Spleen (tissue), 11 donors: ENCODE data around the gene AP5Z1. TPM values are rescaled to one million over a fixed set of nuclear protein-coding genes. Genes with fewer than 3 reads are reported as not detected.
"Not testable (repeated sequence)": the region's sequence is repeated elsewhere in the genome, so short reads cannot be mapped to it uniquely, and the experiment has no call there.

Source experiments
- DNase-seq: peaks from one replicate; pipeline ENCODE4 v3.0.0-alpha.2; 2020
- H3K27ac ChIP-seq, 8 donors: fragments of 200-600 bp; sonication (generic) in 7 of 8; 1 replicate in 4 of 8; 2 replicates in 4 of 8; pipeline versions ENCODE4 v1.5.0 to v1.8.0; 2016 to 2021; ENCODE audit warnings: inconsistent platforms in 4 of 8, mild to moderate bottlenecking in 4 of 8, moderate library complexity in 1 of 8
- H3K27me3 ChIP-seq, 7 donors: fragments of 200-600 bp; sonication (generic) in 6 of 7; replicated peaks in 1 of 7; 1 replicate in 4 of 7; 2 replicates in 3 of 7; pipeline versions ENCODE4 v1.5.0 to v1.8.0; 2016 to 2021; ENCODE audit warnings: inconsistent platforms in 3 of 7, mild to moderate bottlenecking in 1 of 7
- H3K36me3 ChIP-seq, 6 donors: fragments of 200-600 bp; sonication (generic) in 5 of 6; 1 replicate in 4 of 6; 2 replicates in 2 of 6; pipeline versions ENCODE4 v1.5.0 to v1.8.0; 2016 to 2021; ENCODE audit warnings: inconsistent platforms in 2 of 6
- H3K4me1 ChIP-seq, 6 donors: fragments of 200-600 bp; sonication (generic) in 5 of 6; 1 replicate in 3 of 6; 2 replicates in 3 of 6; pipeline versions ENCODE4 v1.5.0 to v1.8.0; 2016 to 2021; ENCODE audit warnings: inconsistent platforms in 3 of 6
- H3K4me3 ChIP-seq, 8 donors: fragments of 200-600 bp; sonication (generic) in 7 of 8; 1 replicate in 4 of 8; 2 replicates in 4 of 8; pipeline versions ENCODE4 v1.5.0 to v1.8.0; 2016 to 2021; ENCODE audit warnings: inconsistent platforms in 4 of 8, mild to moderate bottlenecking in 4 of 8, moderate library complexity in 2 of 8
- H3K9me3 ChIP-seq, 8 donors: fragments of 200-600 bp; sonication (generic) in 7 of 8; 1 replicate in 4 of 8; 2 replicates in 4 of 8; pipeline versions ENCODE4 v1.5.0 to v1.8.0; 2016 to 2021; ENCODE audit warnings: inconsistent platforms in 4 of 8
- CTCF ChIP-seq, 11 experiments: fragments of 200-600 bp in 7 of 11; fragments of 450-650 bp in 4 of 11; sonication (generic) in 4 of 11; IDR thresholded peaks in 8 of 11; conservative IDR thresholded peaks in 3 of 11; 1 replicate in 7 of 11; 2 replicates in 4 of 11; pipeline versions ENCODE4 v1.4.0 to v1.8.0; 2016 to 2021; ENCODE audit warnings: antibody characterized with exemption in 11 of 11, inconsistent platforms in 4 of 11, mild to moderate bottlenecking in 1 of 11
- POLR2A ChIP-seq, 3 donors: fragments of 450-650 bp; IDR thresholded peaks; one replicate each; pipeline ENCODE4 v1.5.1; 2017; ENCODE audit warnings: antibody characterized with exemption in 3 of 3, mild to moderate bottlenecking in 1 of 3
- POLR2AphosphoS5 ChIP-seq, 3 donors: sonication (generic); formaldehyde crosslinking; IDR thresholded peaks; one replicate each; pipeline ENCODE4 v1.5.1; 2017; ENCODE audit warnings: antibody characterized with exemption in 3 of 3
- WGBS, 5 donors: extraction: QIAGEN DNeasy Blood & Tissue Kit in 3 of 5; methylation state at CpG; one replicate each; pipeline versions ENCODE4 v1.1.5 to v1.1.7; 2013 to 2018; 5-methylcytosine and 5-hydroxymethylcytosine counted together
- intact Hi-C: fragments of 100-400 bp; cut with DNase I; formaldehyde crosslinking; loops from one replicate; pipeline ENCODE4 v1.15.0; 2023; ENCODE audit warnings: low total_unique reads
- polyA plus RNA-seq, 3 donors: library from polyadenylated mRNA; stranded (reverse); fragments of 200-250 nt; gene quantifications; one replicate each; pipeline ENCODE4 v1.2.1, GENCODE V29; 2013
- total RNA-seq, 7 donors: library from RNA; depleted of rRNA in 3 of 7; stranded (reverse); fragments of >200 nt in 3 of 7; fragmentation: NEBNext Ultra II Directional in 4 of 7; extraction: Animal tissue kit (Norgen Biotek cat#: 25700) in 4 of 7; gene quantifications; one replicate each; pipeline versions ENCODE4 v1.1.0 to v1.2.1, GENCODE V29; 2016 to 2021
- donor health status: healthy with polysubstance abuse.
- donor health status: DM: no; HTN: no; CAD: no; lungs with moderate emphysema.
- donor health status: DM: no; HTN: no; CAD: no.
- donor health status: Bipolar disorder and iron deficiency.
- donor health status: healthy.
- donor health status: DM: no; HTN: no; CAD: no.
- donor health status: DM: yes; HTN: yes; CAD: no.

The AP5Z1 gene
- total and polyA plus RNA-seq, 10 donors, result 39.3 to 156 (median 64.7) TPM

- TF ChIP-seq POLR2A (IDR thresholded peaks at IDR 0.05) (no peak), CTCF (IDR thresholded peaks at IDR 0.05 in 8 of 11, conservative IDR thresholded peaks at IDR 0.05 in 3 of 11) (no peak), POLR2AphosphoS5 (IDR thresholded peaks at IDR 0.05) (no peak)
- Histone ChIP-seq H3K4me3 (no peak overlapping the region), H3K27me3 (peaks cover 0 to 2% (median 0%) of the 10 kb centered on the region in 7 donors), H3K36me3 (no peaks in the 10 kb centered on the region), H3K4me1 (peaks cover 0 to 11% (median 5%) of the 10 kb centered on the region in 6 donors), H3K9me3 (no peaks in the 10 kb centered on the region), H3K27ac (no peak overlapping the region)
- 67 to 95% (median 88%) methylated on average over 1 to 10 of the region's 10 CpGs for WGBS, 5 donors
- intact Hi-C loops, result no loop called here
- DNase-seq, result no peak
These were observed 25.1 kb downstream of the AP5Z1 start for GRCh38 chr7:4800487-4800886.

GRCh38 chr7:4800926-4801838 is 25.8 kb downstream of the AP5Z1 start:
- Histone ChIP-seq H3K27me3 (peaks cover 0 to 5% (median 0%) of the 10 kb centered on the region in 7 donors), H3K27ac (no peak overlapping the region), H3K4me3 (no peak overlapping the region), H3K36me3 (no peaks in the 10 kb centered on the region), H3K4me1 (peaks cover 0 to 11% (median 5%) of the 10 kb centered on the region in 6 donors), H3K9me3 (no peaks in the 10 kb centered on the region)
- intact Hi-C loops, result no loop called here
- 78 to 92% (median 88%) methylated on average over 18 to 27 of the region's 27 CpGs for WGBS, 5 donors
- DNase-seq, result no peak
- no peak for TF ChIP-seq POLR2A (IDR thresholded peaks at IDR 0.05)

- 81 to 94% (median 92%) methylated on average over 9 to 18 of the region's 18 CpGs for WGBS, 5 donors
- intact Hi-C loops, result no loop called here
These were observed 26.4 kb downstream of the AP5Z1 start for GRCh38 chr7:4801839-4802231.

GRCh38 chr7:4802577-4802976 is 27.2 kb downstream of the AP5Z1 start:
- H3K27ac ChIP-seq, intact Hi-C loops, H3K9me3 ChIP-seq, H3K36me3 ChIP-seq, DNase-seq, H3K4me3 ChIP-seq: not testable (repeated sequence)
- H3K4me1 ChIP-seq, result peaks cover 0 to 11% (median 5%) of the 10 kb centered on the region in 6 donors
- H3K27me3 ChIP-seq, result peaks cover 0 to 18% (median 0%) of the 10 kb centered on the region in 7 donors
- 81 to 96% (median 90%) methylated on average over 5 to 23 of the region's 23 CpGs; no CpG with 5 or more reads in 1 of the 5 donors for WGBS, 5 donors

More at GRCh38 chr7:4801839-4802231, 26.4 kb downstream of the AP5Z1 start:
- no peak for TF ChIP-seq POLR2AphosphoS5 (IDR thresholded peaks at IDR 0.05)
- no peak for TF ChIP-seq POLR2A (IDR thresholded peaks at IDR 0.05)
- TF ChIP-seq CTCF (IDR thresholded peaks at IDR 0.05 in 8 of 11, conservative IDR thresholded peaks at IDR 0.05 in 3 of 11), result no peak
- Histone ChIP-seq H3K9me3 (no peaks in the 10 kb centered on the region), H3K27ac (no peak overlapping the region), H3K27me3 (peaks cover 0 to 11% (median 0%) of the 10 kb centered on the region in 7 donors), H3K36me3 (no peaks in the 10 kb centered on the region), H3K4me3 (no peak overlapping the region), H3K4me1 (peaks cover 0 to 11% (median 5%) of the 10 kb centered on the region in 6 donors)
- DNase-seq, result no peak
